CD4-positive, alpha-beta T cell treated with Interleukin-15 for 4 hours (primary cell): Measurements from ENCODE around the gene CASP9.

Source experiments
- DNase-seq: peaks from one replicate; pipeline ENCODE4 v3.0.0-alpha.2; 2020; ENCODE audit warnings: low spot score

Gene CASP9

DNA sequence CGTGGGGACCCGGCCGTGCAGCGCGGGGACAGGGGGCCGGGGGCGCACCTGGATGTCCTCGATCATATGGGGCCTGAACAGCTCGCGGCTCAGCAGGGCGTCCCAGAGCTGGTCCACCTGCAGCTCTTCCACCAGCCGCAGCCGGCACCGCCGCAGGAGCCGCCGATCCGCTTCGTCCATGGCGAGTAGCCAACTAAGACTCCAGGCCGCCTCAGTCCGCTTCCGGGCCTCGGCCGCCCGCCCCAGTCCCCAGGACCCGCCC lies at the start of gene CASP9:
TSS of gene CASP9 (minus strand) at position 195 of the 262 bp plus-strand sequence. CDS start at position 180, 15 bp downstream.
- no peak for DNase-seq

GRCh38 chr1:15573477-15573876 lies 49.5 kb upstream of the CASP9 start:
- no peak for DNase-seq

DNA sequence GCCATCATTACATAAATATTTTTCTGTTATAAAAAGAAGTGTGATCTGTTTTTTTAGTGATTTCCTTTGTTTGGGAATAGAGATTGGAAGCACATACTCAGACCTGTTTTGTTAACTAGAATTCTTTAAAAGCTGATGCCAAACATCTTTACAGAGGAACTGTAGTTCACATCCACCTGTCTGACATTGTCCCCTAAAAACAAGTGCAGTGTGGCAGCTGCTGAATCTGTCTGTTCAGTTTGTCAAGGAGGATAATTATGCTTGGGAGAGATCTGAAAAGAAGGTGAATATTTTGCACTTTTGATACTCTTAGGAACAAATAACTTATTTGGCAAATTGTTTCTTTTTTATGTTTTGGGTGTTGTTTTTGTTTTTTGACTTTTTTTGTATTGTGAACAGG lies 47.3 kb upstream of the CASP9 start:
- DNase-seq, result no peak

DNA sequence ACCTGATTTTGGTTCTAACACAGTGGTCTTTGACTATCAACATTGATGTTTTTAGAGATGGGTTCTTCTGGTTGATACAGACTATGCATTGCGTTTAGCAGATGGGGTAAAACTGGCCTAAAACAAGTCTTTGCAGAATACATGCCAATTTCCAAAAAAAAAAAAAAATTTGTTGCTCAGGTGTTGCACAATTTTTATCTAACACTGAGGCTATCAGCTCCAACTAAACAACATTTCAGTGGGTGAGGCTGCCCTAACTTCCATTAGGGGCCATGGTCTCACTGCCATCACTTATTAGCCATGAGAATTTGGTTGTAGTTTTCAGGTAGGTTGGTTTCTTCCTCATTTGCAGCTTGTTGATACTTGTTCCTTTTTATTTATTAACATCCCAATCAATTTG lies 46.8 kb upstream of the CASP9 start:
- DNase-seq, result no peak

DNA sequence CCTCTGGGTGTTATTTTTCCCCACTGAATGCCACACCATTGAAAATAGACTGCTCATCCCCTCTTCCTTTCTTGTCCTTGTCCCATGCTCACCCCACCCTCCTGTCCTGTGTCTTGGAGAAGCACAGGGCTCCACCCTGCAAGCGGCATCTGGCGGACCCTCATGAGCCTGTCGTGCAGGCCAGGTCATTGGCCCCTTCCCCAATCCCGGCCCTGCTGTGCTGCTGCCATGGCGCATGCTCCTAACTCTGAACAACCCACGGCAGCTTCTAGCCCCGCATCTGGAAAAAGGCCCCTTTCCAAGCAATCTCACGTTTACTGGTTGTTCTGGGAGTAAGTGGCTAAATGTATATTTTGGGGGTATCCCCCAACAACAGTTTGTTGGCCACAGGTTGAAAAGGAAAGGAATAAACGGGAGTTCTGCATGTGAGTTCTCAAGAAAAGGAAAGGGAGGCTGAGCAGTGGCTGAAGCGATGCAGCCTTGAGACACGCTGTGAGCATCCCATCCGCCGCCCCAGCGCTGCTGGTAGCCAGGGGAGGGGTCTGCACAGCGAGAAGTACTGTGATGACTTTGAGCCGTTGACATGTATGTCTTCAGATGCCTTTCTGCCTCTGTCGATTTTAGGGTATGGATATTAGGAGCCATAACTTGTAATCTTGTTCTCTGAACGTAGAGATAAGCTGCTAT lies 44.5 kb upstream of the CASP9 start:
- DNase-seq, result no peak

- DNase-seq, result no peak
These were observed 35.3 kb upstream of the CASP9 start for GRCh38 chr1:15559189-15559810.

DNA sequence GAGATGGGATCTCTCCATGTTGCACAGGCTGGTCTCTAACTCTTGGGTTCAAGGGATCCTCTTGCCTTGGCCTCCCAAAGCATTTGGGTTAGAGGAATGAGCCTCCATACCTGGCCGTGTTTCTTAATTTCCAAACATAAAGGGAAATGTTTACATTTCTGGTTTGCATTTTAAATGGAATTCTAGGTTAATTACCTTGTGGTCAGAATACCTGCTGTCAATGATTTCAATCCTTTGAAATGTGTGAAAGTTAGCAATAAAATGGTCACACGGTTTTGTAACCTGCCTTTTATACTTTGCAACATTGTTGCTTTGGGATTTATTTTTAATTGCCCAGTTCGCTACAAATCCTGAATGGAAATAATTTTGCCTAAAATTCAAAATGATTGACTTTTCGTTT lies 34.5 kb upstream of the CASP9 start:
- DNase-seq, result no peak

- no peak for DNase-seq
These were observed 33.6 kb upstream of the CASP9 start for GRCh38 chr1:15557594-15557993.

GRCh38 chr1:15557008-15557407 lies 33.0 kb upstream of the CASP9 start:
- DNase-seq, result no peak

GRCh38 chr1:15550573-15550972 lies 26.6 kb upstream of the CASP9 start:
- DNase-seq, result no peak

DNA sequence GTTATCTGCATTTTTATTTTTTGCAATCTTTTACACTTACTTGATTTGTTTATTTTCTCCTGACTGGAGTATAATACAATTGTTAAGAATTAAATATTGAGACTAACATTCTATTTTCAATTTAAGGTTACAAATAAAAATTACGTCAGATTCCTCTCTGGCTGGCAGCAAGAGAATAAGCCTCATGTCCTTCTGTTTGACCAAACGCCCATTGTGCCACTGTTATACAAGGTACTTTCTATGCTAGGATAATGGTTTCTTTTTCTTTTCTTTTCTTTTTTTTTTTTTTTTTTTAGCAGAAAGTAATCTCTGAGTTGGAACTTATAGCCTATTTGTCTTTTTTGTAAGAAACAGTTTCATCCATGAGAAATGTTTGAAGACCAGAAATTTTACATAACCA lies 22.6 kb upstream of the CASP9 start:
- DNase-seq, result no peak

- no peak for DNase-seq
These were observed 19.9 kb upstream of the CASP9 start for GRCh38 chr1:15543589-15544568.

DNA sequence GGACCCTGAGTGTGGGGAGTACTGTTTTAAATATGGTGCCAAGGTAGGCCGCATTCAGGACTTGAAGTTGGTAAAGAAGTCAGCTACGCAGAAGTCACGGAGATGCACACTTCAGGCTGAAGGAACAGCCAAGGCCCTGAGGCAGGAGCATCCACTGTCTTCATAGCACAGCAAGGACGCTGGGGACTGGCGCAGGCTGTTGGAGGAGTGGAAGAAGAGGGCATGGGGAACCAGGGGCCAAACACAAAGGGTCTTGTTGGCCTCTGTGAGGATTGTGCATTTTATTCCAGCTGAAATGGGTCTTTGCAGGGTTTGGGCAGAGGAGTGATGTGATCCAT lies 19.2 kb upstream of the CASP9 start:
- DNase-seq, result no peak

- no peak for DNase-seq
These were observed 18.6 kb upstream of the CASP9 start for GRCh38 chr1:15542388-15543250.

- no peak for DNase-seq
These were observed 17.3 kb upstream of the CASP9 start for GRCh38 chr1:15541231-15541792.

DNA sequence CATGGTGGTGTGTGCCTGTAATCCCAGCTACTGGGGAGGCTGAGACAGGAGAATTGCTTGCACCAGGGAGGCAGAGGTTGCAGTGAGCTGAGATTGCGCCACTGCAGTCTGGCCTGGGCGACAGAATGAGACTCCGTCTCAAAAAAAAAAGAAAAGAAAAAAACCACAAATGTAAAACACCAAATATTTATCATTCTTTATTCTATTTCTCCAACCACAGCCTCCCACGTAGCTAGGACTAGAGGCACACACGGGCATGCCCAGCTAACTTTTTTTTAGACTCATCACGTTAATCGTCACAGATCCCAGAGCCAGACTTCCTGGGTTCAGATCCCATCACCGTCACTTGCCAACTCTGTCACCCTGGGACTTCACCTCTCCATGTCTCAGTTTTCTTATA lies 16.2 kb upstream of the CASP9 start:
- no peak for DNase-seq

- DNase-seq, result no peak
These were observed 14.8 kb upstream of the CASP9 start for GRCh38 chr1:15538771-15539170.

- DNase-seq, result no peak
These were observed 7.7 kb upstream of the CASP9 start for GRCh38 chr1:15531682-15532081.

GRCh38 chr1:15531003-15531402 lies 7.0 kb upstream of the CASP9 start:
- no peak for DNase-seq

- DNase-seq, result peak; percentile 100
These were observed 2.7 kb upstream of the CASP9 start, which contains the start of gene DNAJC16 for GRCh38 chr1:15526490-15527339. Gene DNAJC16 (plus strand): TSS chr1:15526848. CDS start chr1:15529106, 2,258 bp downstream.

GRCh38 chr1:15526021-15526489 lies 2.0 kb upstream of the CASP9 start:
- DNase-seq, result no peak
